ENCODE measurements around the gene CXCL1.

DNA sequence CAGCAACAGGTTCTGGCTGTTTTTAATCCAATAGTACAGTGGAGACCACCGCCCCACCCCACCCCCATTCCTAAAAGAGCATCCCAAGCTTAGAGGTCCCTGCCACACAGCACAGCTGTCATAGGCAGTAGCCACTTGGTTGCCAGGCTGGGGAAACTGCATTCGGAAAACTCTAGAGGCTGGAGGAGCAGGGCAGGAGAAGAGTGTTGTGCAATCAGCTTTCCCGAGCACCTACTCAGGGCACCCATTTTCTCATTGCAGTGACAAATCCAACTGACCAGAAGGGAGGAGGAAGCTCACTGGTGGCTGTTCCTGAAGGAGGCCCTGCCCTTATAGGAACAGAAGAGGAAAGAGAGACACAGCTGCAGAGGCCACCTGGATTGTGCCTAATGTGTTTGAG is 1.1 kb downstream of the CXCL1 start:
- TF ChIP-seq, protein P1, sequence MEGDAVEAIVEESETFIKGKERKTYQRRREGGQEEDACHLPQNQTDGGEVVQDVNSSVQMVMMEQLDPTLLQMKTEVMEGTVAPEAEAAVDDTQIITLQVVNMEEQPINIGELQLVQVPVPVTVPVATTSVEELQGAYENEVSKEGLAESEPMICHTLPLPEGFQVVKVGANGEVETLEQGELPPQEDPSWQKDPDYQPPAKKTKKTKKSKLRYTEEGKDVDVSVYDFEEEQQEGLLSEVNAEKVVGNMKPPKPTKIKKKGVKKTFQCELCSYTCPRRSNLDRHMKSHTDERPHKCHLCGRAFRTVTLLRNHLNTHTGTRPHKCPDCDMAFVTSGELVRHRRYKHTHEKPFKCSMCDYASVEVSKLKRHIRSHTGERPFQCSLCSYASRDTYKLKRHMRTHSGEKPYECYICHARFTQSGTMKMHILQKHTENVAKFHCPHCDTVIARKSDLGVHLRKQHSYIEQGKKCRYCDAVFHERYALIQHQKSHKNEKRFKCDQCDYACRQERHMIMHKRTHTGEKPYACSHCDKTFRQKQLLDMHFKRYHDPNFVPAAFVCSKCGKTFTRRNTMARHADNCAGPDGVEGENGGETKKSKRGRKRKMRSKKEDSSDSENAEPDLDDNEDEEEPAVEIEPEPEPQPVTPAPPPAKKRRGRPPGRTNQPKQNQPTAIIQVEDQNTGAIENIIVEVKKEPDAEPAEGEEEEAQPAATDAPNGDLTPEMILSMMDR (IDR thresholded peaks at IDR 0.05): no peak
- TF ChIP-seq POLR2A (IDR thresholded peaks at IDR 0.05): no peak

Measured in adrenal gland (tissue), 5 donors.